Heart right ventricle (tissue), 16 donors: ENCODE results near the gene PC. TPM values are rescaled to one million over a fixed set of nuclear protein-coding genes. Genes with fewer than 3 reads are reported as not detected.

ENCODE experiments used
- ATAC-seq, 8 donors: fragments of 200-7000 bp; cut with Tn5 transposase; one replicate each; pipeline ENCODE4 v1.9.1; 2020; ENCODE audit warnings: mild to moderate bottlenecking in 8 of 8, moderate library complexity in 8 of 8, moderate number of reproducible peaks in 1 of 8
- DNase-seq, 2 donors: peaks; one replicate each; pipeline ENCODE4 v3.0.0-alpha.2; 2020
- H3K27ac ChIP-seq, 10 donors: fragments of 200-600 bp; sonication (generic) in 2 of 10; one replicate each; pipeline versions ENCODE4 v1.5.0 to v1.8.0; 2020 to 2022; ENCODE audit warnings: mild to moderate bottlenecking in 3 of 10
- H3K27me3 ChIP-seq, 7 donors: fragments of 200-600 bp; one replicate each; pipeline ENCODE4 v1.8.0; 2021 to 2022; ENCODE audit warnings: mild to moderate bottlenecking in 2 of 7
- H3K36me3 ChIP-seq, 9 donors: fragments of 200-600 bp; sonication (generic) in 1 of 9; one replicate each; pipeline versions ENCODE4 v1.5.0 to v1.8.0; 2020 to 2022; ENCODE audit warnings: mild to moderate bottlenecking in 2 of 9
- H3K4me1 ChIP-seq, 9 donors: fragments of 200-600 bp; sonication (generic) in 1 of 9; one replicate each; pipeline versions ENCODE4 v1.5.0 to v1.8.0; 2020 to 2022; ENCODE audit warnings: mild to moderate bottlenecking in 4 of 9
- H3K4me3 ChIP-seq, 10 donors: fragments of 200-600 bp; sonication (generic) in 2 of 10; one replicate each; pipeline versions ENCODE4 v1.5.0 to v1.8.0; 2020 to 2022; ENCODE audit warnings: mild to moderate bottlenecking in 7 of 10, moderate library complexity in 2 of 10
- H3K9me3 ChIP-seq, 11 donors: fragments of 200-600 bp in 10 of 11; sonication (generic) in 2 of 11; one replicate each; pipeline versions ENCODE4 v1.5.0 to v1.8.0; 2013 to 2022; ENCODE audit warnings: mild to moderate bottlenecking in 2 of 11, control low read depth in 1 of 11, moderate library complexity in 1 of 11
- CTCF ChIP-seq, 9 donors: fragments of 200-600 bp; sonication (generic) in 2 of 9; IDR thresholded peaks; one replicate each; pipeline versions ENCODE4 v1.5.0 to v1.8.0; 2021 to 2022; ENCODE audit warnings: antibody characterized with exemption in 9 of 9, mild to moderate bottlenecking in 5 of 9, moderate library complexity in 1 of 9
- WGBS, 2 donors: extraction: QIAGEN DNeasy Blood & Tissue Kit; methylation state at CpG; one replicate each; pipeline ENCODE4 v1.1.7; 2013; ENCODE audit warnings: inconsistent platforms in 1 of 2; 5-methylcytosine and 5-hydroxymethylcytosine counted together
- intact Hi-C, 10 donors: fragments of 100-400 bp; cut with DNase I; formaldehyde crosslinking; loops; one replicate each; pipeline versions ENCODE4 v1.11.1 to v1.14.2; 2022
- polyA plus RNA-seq, 2 donors: library from polyadenylated mRNA; stranded (reverse); fragments of 200-250 nt; gene quantifications; one replicate each; pipeline ENCODE4 v1.2.3, GENCODE V29; 2013
- total RNA-seq, 10 donors: library from RNA; stranded (reverse); fragmentation: NEBNext Ultra II Directional in 3 of 10; extraction: Animal tissue kit (Norgen Biotek cat#: 25700) in 3 of 10; gene quantifications; one replicate each; pipeline versions ENCODE4 v1.2.1 to v1.2.4, GENCODE V29; 2021 to 2023
- donor health status: Arrhythmogenic right ventricular cardiomyopathy.
- donor health status: ischemic (EF 13 %, LVEDD 7.1; RV severe dilation, severe dysfunction).
- donor health status: healthy with polysubstance abuse.
- donor health status: DM: no; HTN: yes; CAD: no.
- donor health status: DM: no; HTN: no; CAD: no.
- donor health status: ischemic (EF 25% LVEDD 6.9; RV normal size, moderate dysfunction).
- donor health status: ischemic (EF 25% LVEDD 5.7; RV mildly dilated, moderate dysfunction).
- donor health status: healthy.
- donor health status: DM: yes; HTN: yes; CAD: no.
- donor health status: Ischemic cardiomyopathy.
- donor health status: ischemic (EF 35%, LVEDD 5.7; RV mildly dilated, moderate dysfunction).
- donor health status: nonischemic (EF 11% LVEDD 7.7; RV severe dilation, severe dysfunction).
- donor health status: DM: yes; HTN: yes; CAD: no.
- donor health status: PGD.
- donor health status: ischemic (EF 29% LVEDD 5.4; RV normal size, mild dysfunction).
- donor health status: nonischemic (EF 23%, LVEDD 6.1; RV moderate dilation, normal function).

PC gene
- total and polyA plus RNA-seq, 12 donors = 6.8 to 26.0 (median 11.2) TPM

GRCh38 chr11:66936311-66936711 lies 21.9 kb downstream of the PC start:
- WGBS, 2 donors = 69 to 82% methylated on average over 2 of the region's 2 CpGs
- ATAC-seq (no peak), DNase-seq (no peak)
- no peak for TF ChIP-seq CTCF (IDR thresholded peaks at IDR 0.05)
- no peak overlapping the region for H3K27ac ChIP-seq
- H3K4me3 ChIP-seq = no peak overlapping the region
- intact Hi-C loops = no loop called here
- H3K9me3 ChIP-seq = peaks cover 0 to 6% (median 0%) of the 10 kb centered on the region in 11 donors
- no peaks in the 10 kb centered on the region for H3K36me3 ChIP-seq
- H3K27me3 ChIP-seq = peaks cover 0 to 5% (median 0%) of the 10 kb centered on the region in 7 donors
- H3K4me1 ChIP-seq = no peaks in the 10 kb centered on the region

- intact Hi-C loops = no loop called here
- H3K36me3 ChIP-seq = no peaks in the 10 kb centered on the region
- ATAC-seq = no peak
These were observed 23.0 kb downstream of the PC start for GRCh38 chr11:66934950-66935779.

GRCh38 chr11:66933531-66933930 lies 24.7 kb downstream of the PC start:
- ATAC-seq = no peak
- no peak for DNase-seq
- peaks cover 0 to 5% (median 0%) of the 10 kb centered on the region in 7 donors for H3K27me3 ChIP-seq
- TF ChIP-seq CTCF (IDR thresholded peaks at IDR 0.05) = no peak
- 91 to 95% methylated on average over 3 of the region's 3 CpGs for WGBS, 2 donors
- no peaks in the 10 kb centered on the region for H3K36me3 ChIP-seq
- no peak overlapping the region for H3K4me3 ChIP-seq
- H3K9me3 ChIP-seq = peaks cover 0 to 6% (median 0%) of the 10 kb centered on the region in 11 donors
- no peaks in the 10 kb centered on the region for H3K4me1 ChIP-seq
- intact Hi-C loops = no loop called here
- H3K27ac ChIP-seq = no peak overlapping the region

More at GRCh38 chr11:66934950-66935779, 23.0 kb downstream of the PC start:
- Histone ChIP-seq H3K4me1 (no peaks in the 10 kb centered on the region), H3K27ac (no peak overlapping the region), H3K4me3 (no peak overlapping the region), H3K9me3 (peaks cover 0 to 6% (median 0%) of the 10 kb centered on the region in 11 donors), H3K27me3 (peaks cover 0 to 5% (median 0%) of the 10 kb centered on the region in 7 donors)
- TF ChIP-seq CTCF (IDR thresholded peaks at IDR 0.05) = no peak
- no peak for DNase-seq
- 75 to 76% methylated on average over 9 of the region's 9 CpGs for WGBS, 2 donors

GRCh38 chr11:66932543-66932942 lies 25.6 kb downstream of the PC start:
- intact Hi-C loops = no loop called here
- no peak for DNase-seq
- TF ChIP-seq CTCF (IDR thresholded peaks at IDR 0.05) = no peak
- Histone ChIP-seq H3K9me3 (peaks cover 0 to 6% (median 0%) of the 10 kb centered on the region in 11 donors), H3K4me1 (no peaks in the 10 kb centered on the region), H3K27ac (no peak overlapping the region), H3K36me3 (no peaks in the 10 kb centered on the region), H3K4me3 (no peak overlapping the region), H3K27me3 (peaks cover 0 to 5% (median 0%) of the 10 kb centered on the region in 7 donors)
- no peak for ATAC-seq
- WGBS, 2 donors = 86 to 92% methylated on average over 3 of the region's 3 CpGs
